ENCODE data around the gene BNC2. TPM values are rescaled to one million over a fixed set of nuclear protein-coding genes. Genes with fewer than 3 reads are reported as not detected.

The BNC2 gene
- total and polyA plus RNA-seq, 2 of the 4 experiments (the other 2 are of a cell fraction), result 15.5 to 45.2 TPM

- Histone ChIP-seq H2AK5ac (ENCODE audit: low read depth, low read length) (no peak overlapping the region), H4K5ac (ENCODE audit: low read depth, low read length) (no peak overlapping the region), H3K27me3 (ENCODE audit: control insufficient read depth, insufficient read depth, low read length) (no peaks in the 10 kb centered on the region), H3K4ac (ENCODE audit: low read depth, low read length) (no peak overlapping the region), H3K9ac (ENCODE audit: low read depth, low read length) (no peak overlapping the region), H3K18ac (ENCODE audit: low read depth, low read length) (no peak overlapping the region), H4K91ac (ENCODE audit: insufficient read depth, low read depth, low read length) (no peak overlapping the region), H2BK20ac (ENCODE audit: low read depth, low read length) (no peak overlapping the region), H3K36me3 (ENCODE audit: control insufficient read depth, insufficient read depth, low read length) (no peaks in the 10 kb centered on the region), H3K14ac (replicated peaks; ENCODE audit: low read depth, low read length) (no peak overlapping the region), H2BK15ac (ENCODE audit: low read depth, low read length) (no peak overlapping the region), H2BK120ac (ENCODE audit: low read depth, low read length) (no peak overlapping the region), H3K79me1 (ENCODE audit: low read depth in 1 of 2, low read length in 2 of 2) (no peaks in the 10 kb centered on the region), H4K20me1 (ENCODE audit: insufficient read depth, low read length) (no peaks in the 10 kb centered on the region), H3K27ac (ENCODE audit: insufficient read depth, low read length) (no peak overlapping the region), H3K23ac (ENCODE audit: low read depth, low read length) (no peak overlapping the region), H2AFZ (replicated peaks; ENCODE audit: low read length, poor library complexity) (no peak overlapping the region), H4K8ac (ENCODE audit: low read depth in 2 of 2, low read length in 2 of 2) (no peak overlapping the region; a peak in 1 of 4 replicates), H3K4me3 (ENCODE audit: insufficient read depth, low read depth, low read length) (no peak overlapping the region), H2BK5ac (ENCODE audit: low read depth, low read length, poor library complexity, severe bottlenecking) (no peak overlapping the region), H3K4me2 (ENCODE audit: low read depth, low read length) (no peak overlapping the region), H3K9me1 (ENCODE audit: insufficient read depth, low read length) (no peaks in the 10 kb centered on the region; the same call in 1 of the 2 replicates), H3K9me3 (ENCODE audit: control insufficient read depth, insufficient read depth, low read length) (no peaks in the 10 kb centered on the region), H3K56ac (ENCODE audit: extremely low read depth, insufficient read depth, low read length) (no peak overlapping the region), H2AK9ac (replicated peaks; ENCODE audit: low read depth, low read length, poor library complexity) (no peak overlapping the region), H3K4me1 (ENCODE audit: control insufficient read depth, insufficient read depth, low read length) (no peaks in the 10 kb centered on the region)
- ATAC-seq (ENCODE audit: low read depth) (no peak), DNase-seq (no peak)
- intact Hi-C loops (cut with micrococcal nuclease), result no loop called here
- BruUV-seq (replicated peaks), result no TSS peak
- ChIA-PET POLR2A (ENCODE audit: unreplicated experiment) (no interaction called here), CTCF (interaction anchor here (0.7 kb wide), 1 partner anchor 85 kb away, joined by 4 read pairs; no protein-coding TSS in a partner anchor)
- WGBS, 2 experiments (ENCODE audit: extremely low coverage in 2 of 2, insufficient read length in 1 of 2), result no CpG with 5 or more reads among the region's 4 CpGs
- dilution Hi-C loops (cut with HindIII; ENCODE audit: low sequenced_read_pairs, unreplicated experiment), result no loop called here
- in situ Hi-C loops (cut with MboI; ENCODE audit: low sequenced_read_pairs), result no loop called here
- TF ChIP-seq MAZ (IDR thresholded peaks at IDR 0.05; ENCODE audit: borderline replicate concordance, low read depth, low read length), result no peak
- no peak for TF ChIP-seq USF2 (IDR thresholded peaks at IDR 0.05; ENCODE audit: low read depth, low read length)
- no peak for TF ChIP-seq RAD21 (IDR thresholded peaks at IDR 0.05; ENCODE audit: low read length)
- no peak for TF ChIP-seq CEBPB (IDR thresholded peaks at IDR 0.05; ENCODE audit: low read depth, low read length)
- no peak for TF ChIP-seq RCOR1 (IDR thresholded peaks at IDR 0.05; ENCODE audit: insufficient replicate concordance, low read length)
These were observed 34.2 kb upstream of the BNC2 start for GRCh38 chr9:16904655-16905054.
